ENCODE data around the gene INPP5A.

The INPP5A gene

GRCh38 chr10:132826524-132827422 is 289.2 kb downstream of the INPP5A start:
- Histone ChIP-seq H3F3A (ENCODE audit: control insufficient read depth, insufficient read depth) (peaks cover 11% of the 10 kb centered on the region), H3K9me2 (replicated peaks; ENCODE audit: control insufficient read depth, low read length) (no peaks in the 10 kb centered on the region), H3K79me2 (ENCODE audit: control insufficient read depth, low read length) (no peaks in the 10 kb centered on the region), H3K4me1 (ENCODE audit: control insufficient read depth, low read length) (no peaks in the 10 kb centered on the region), H3K27ac (ENCODE audit: low read depth, low read length) (no peak overlapping the region), H3K27me3 (ENCODE audit: control insufficient read depth, low read length) (no peaks in the 10 kb centered on the region), H3K4me3 (ENCODE audit: low read length) (no peak overlapping the region), H3K36me3 (ENCODE audit: control insufficient read depth, low read length) (no peaks in the 10 kb centered on the region), H3K9me3 (ENCODE audit: control insufficient read depth, insufficient read depth, low read length) (peaks cover 37% of the 10 kb centered on the region), H3K4me2 (ENCODE audit: low read length) (no peak overlapping the region), H4K20me1 (ENCODE audit: control insufficient read depth, insufficient read depth, low read depth, low read length) (no peaks in the 10 kb centered on the region)
- TF ChIP-seq, protein P1, sequence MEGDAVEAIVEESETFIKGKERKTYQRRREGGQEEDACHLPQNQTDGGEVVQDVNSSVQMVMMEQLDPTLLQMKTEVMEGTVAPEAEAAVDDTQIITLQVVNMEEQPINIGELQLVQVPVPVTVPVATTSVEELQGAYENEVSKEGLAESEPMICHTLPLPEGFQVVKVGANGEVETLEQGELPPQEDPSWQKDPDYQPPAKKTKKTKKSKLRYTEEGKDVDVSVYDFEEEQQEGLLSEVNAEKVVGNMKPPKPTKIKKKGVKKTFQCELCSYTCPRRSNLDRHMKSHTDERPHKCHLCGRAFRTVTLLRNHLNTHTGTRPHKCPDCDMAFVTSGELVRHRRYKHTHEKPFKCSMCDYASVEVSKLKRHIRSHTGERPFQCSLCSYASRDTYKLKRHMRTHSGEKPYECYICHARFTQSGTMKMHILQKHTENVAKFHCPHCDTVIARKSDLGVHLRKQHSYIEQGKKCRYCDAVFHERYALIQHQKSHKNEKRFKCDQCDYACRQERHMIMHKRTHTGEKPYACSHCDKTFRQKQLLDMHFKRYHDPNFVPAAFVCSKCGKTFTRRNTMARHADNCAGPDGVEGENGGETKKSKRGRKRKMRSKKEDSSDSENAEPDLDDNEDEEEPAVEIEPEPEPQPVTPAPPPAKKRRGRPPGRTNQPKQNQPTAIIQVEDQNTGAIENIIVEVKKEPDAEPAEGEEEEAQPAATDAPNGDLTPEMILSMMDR (IDR thresholded peaks at IDR 0.05; ENCODE audit: low read depth, low read length, poor library complexity, severe bottlenecking) = no peak
- TF ChIP-seq EZH2phosphoT487 (IDR thresholded peaks at IDR 0.05; ENCODE audit: borderline replicate concordance, low read length) = no peak

DNA sequence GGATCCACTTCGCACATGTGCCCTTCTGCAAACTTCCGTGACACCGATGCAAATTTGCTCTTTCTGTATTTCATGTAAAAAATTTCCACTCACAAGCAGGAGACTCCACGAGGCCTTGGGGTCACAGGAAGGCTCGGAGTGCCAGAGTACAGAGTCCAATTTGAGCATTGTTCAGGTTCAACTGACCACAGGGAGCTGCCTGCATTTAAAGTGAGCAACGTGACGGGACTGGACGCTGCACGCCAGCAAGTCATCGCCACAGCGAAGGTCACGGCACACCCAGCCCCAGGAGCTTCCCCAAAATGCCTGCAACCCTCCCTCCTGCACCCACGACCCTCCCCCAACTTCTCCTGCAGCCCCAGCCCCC is 289.8 kb downstream of the INPP5A start:
- Histone ChIP-seq H3F3A (ENCODE audit: control insufficient read depth, insufficient read depth) (peaks cover 11% of the 10 kb centered on the region), H3K27ac (ENCODE audit: low read depth, low read length) (no peak overlapping the region), H3K9me2 (replicated peaks; ENCODE audit: control insufficient read depth, low read length) (no peaks in the 10 kb centered on the region), H3K27me3 (ENCODE audit: control insufficient read depth, low read length) (no peaks in the 10 kb centered on the region), H3K4me1 (ENCODE audit: control insufficient read depth, low read length) (no peaks in the 10 kb centered on the region), H4K20me1 (ENCODE audit: control insufficient read depth, insufficient read depth, low read depth, low read length) (no peaks in the 10 kb centered on the region), H3K36me3 (ENCODE audit: control insufficient read depth, low read length) (no peaks in the 10 kb centered on the region), H3K4me3 (ENCODE audit: low read length) (no peak overlapping the region), H3K9me3 (ENCODE audit: control insufficient read depth, insufficient read depth, low read length) (peaks cover 37% of the 10 kb centered on the region), H3K4me2 (ENCODE audit: low read length) (no peak overlapping the region), H3K79me2 (ENCODE audit: control insufficient read depth, low read length) (no peaks in the 10 kb centered on the region)
- no peak for TF ChIP-seq EZH2phosphoT487 (IDR thresholded peaks at IDR 0.05; ENCODE audit: borderline replicate concordance, low read length)
- TF ChIP-seq, protein P1 (IDR thresholded peaks at IDR 0.05; ENCODE audit: low read depth, low read length, poor library complexity, severe bottlenecking) = no peak

DNA sequence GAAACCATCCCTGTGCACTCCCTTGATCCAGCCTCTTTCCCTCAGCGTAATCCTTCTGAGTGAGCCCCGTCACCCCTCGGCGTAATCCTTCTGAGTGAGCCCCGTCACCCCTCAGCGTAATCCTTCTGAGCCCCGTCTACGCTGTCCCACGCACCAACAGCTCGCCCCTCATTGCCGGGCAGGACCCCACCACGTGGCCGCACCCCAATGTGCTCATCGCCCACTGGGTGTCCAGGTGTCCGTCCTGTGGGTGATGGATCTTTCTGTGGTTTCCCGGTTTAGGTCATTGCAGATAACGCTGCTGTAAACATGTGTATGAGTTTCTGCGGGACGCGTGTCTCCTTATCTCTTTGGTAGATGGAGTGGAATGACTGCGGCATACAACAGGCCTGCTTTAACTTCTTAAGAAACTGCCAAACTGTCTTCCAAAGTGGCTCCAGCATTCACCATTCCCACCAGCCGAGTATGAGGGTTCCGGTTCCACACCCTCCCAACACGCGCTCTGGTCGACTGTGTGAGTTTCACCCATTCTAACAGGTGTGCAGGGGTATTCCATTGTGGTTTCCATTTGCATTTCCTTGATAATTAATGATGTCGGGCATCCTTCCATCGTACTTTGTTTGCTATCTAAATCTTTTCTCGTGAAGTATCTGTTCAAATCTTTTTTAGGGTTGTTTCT is 290.4 kb downstream of the INPP5A start:
- TF ChIP-seq, protein P1 (IDR thresholded peaks at IDR 0.05; ENCODE audit: low read depth, low read length, poor library complexity, severe bottlenecking) = no peak
- no peak for TF ChIP-seq EZH2phosphoT487 (IDR thresholded peaks at IDR 0.05; ENCODE audit: borderline replicate concordance, low read length)
- Histone ChIP-seq H3K4me1 (ENCODE audit: control insufficient read depth, low read length) (no peaks in the 10 kb centered on the region), H3K9me2 (replicated peaks; ENCODE audit: control insufficient read depth, low read length) (no peaks in the 10 kb centered on the region), H3K9me3 (ENCODE audit: control insufficient read depth, insufficient read depth, low read length) (peaks cover 34% of the 10 kb centered on the region), H3F3A (ENCODE audit: control insufficient read depth, insufficient read depth) (peaks cover 11% of the 10 kb centered on the region), H4K20me1 (ENCODE audit: control insufficient read depth, insufficient read depth, low read depth, low read length) (no peaks in the 10 kb centered on the region), H3K4me3 (ENCODE audit: low read length) (no peak overlapping the region), H3K4me2 (ENCODE audit: low read length) (no peak overlapping the region), H3K36me3 (ENCODE audit: control insufficient read depth, low read length) (no peaks in the 10 kb centered on the region), H3K27me3 (ENCODE audit: control insufficient read depth, low read length) (no peaks in the 10 kb centered on the region), H3K79me2 (ENCODE audit: control insufficient read depth, low read length) (no peaks in the 10 kb centered on the region), H3K27ac (ENCODE audit: low read depth, low read length) (no peak overlapping the region)

Measured in DOHH2 (cell line).